Vagina (tissue), 2 donors: ENCODE data around the gene KLHL9.

Source experiments
- CTCF ChIP-seq, 3 experiments: fragments of 450-650 bp in 2 of 3; fragments of 200-600 bp in 1 of 3; sonication (generic) in 1 of 3; IDR thresholded peaks; one replicate each; pipeline ENCODE4 v1.5.1; 2017 to 2019; ENCODE audit warnings: antibody characterized with exemption in 3 of 3, mild to moderate bottlenecking in 2 of 3, moderate library complexity in 2 of 3
- POLR2AphosphoS5 ChIP-seq, 2 donors: sonication (generic); formaldehyde crosslinking; IDR thresholded peaks; one replicate each; pipeline ENCODE4 v1.9.0; 2017; ENCODE audit warnings: antibody characterized with exemption in 2 of 2, mild to moderate bottlenecking in 2 of 2, low read depth in 1 of 2; ENCODE audit not compliant: insufficient read depth in 1 of 2

- no peak for TF ChIP-seq CTCF (IDR thresholded peaks at IDR 0.05)
- TF ChIP-seq POLR2AphosphoS5 (IDR thresholded peaks at IDR 0.05; ENCODE audit: insufficient read depth in 1 of 2, low read depth in 1 of 2): no peak
Observed at GRCh38 chr9:21340735-21341134, 5.5 kb upstream of the KLHL9 start.
